ENCODE data around the gene UBE2E2. TPM values are rescaled to one million over a fixed set of nuclear protein-coding genes. Genes with fewer than 3 reads are reported as not detected.

The UBE2E2 gene
- total and polyA plus RNA-seq, 7 experiments from 2014 or later = 2.4 to 28.8 (median 15.3) TPM

DNA sequence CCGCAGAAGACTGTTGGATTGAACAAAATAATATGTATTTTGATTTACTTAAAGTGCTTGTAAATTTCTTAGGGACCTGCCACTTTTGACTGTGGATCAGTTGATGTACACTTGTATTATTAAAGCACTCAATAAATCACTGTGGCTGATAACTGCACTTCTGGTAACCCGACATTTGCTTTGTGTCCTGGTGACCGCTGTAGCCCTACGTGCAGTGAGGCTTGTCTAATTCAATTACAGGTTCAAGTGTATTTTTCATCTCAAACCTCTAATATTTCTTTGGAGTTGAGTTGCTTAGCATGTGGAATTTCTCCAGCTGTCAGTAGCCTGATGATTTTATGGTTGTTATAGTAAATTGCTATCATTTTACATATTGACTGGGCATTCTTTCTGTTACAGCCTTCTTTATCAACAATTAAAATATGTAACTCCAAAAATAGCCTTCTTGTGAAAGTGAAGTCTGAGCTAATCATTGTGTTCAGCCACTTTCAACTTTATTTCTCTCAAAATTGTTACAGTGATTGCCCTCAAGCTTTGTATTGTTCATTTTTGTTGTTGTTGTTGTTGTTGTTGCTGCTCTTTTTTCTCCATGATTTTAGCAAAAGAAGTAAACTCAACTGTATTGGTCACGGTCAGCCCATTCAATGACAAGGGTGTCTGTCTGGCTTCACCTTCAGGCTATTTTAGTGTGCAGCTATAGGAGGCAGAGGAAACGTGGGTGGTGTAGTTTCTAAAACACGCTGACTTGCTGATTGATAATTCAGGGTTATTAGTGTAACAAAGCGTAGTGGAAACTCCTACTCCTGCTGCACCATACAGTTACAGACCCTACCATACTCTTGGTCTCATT, 387.5 kb downstream of the UBE2E2 start:
- Mint-ChIP-seq H3K27ac (no peak overlapping the region), H3K4me1 (peaks cover 0 to 2% (median 0%) of the 10 kb centered on the region in 7 donors), H3K9me3 (peaks cover 0 to 4% (median 0%) of the 10 kb centered on the region in 11 donors), H3K36me3 (peaks cover 0 to 23% (median 19%) of the 10 kb centered on the region in 5 donors), H3K4me3 (no peak overlapping the region), H3K27me3 (no peaks in the 10 kb centered on the region)
- intact Hi-C loops (cut with micrococcal nuclease) = no loop called here
- Histone ChIP-seq H3K4me3 (ENCODE audit: low read length) (no peak overlapping the region), H3K9me3 (ENCODE audit: control insufficient read depth in 2 of 3, low read length in 3 of 3) (no peaks in the 10 kb centered on the region), H3K27ac (ENCODE audit: low read depth, low read length) (no peak overlapping the region), H3K27me3 (ENCODE audit: control insufficient read depth in 2 of 2, insufficient read depth in 2 of 2, low read length in 2 of 2) (no peaks in the 10 kb centered on the region), H3K36me3 (ENCODE audit: control insufficient read depth in 2 of 3, insufficient read depth in 3 of 3, low read length in 3 of 3) (no peaks in the 10 kb centered on the region), H3K4me1 (ENCODE audit: control insufficient read depth in 2 of 2, insufficient read depth in 2 of 2, low read length in 2 of 2) (no peaks in the 10 kb centered on the region)
- ATAC-seq = no peak
- CTCF ChIA-PET = no interaction called here
- POLR2A ChIA-PET = no interaction called here
- DNase-seq = no peak

DNA sequence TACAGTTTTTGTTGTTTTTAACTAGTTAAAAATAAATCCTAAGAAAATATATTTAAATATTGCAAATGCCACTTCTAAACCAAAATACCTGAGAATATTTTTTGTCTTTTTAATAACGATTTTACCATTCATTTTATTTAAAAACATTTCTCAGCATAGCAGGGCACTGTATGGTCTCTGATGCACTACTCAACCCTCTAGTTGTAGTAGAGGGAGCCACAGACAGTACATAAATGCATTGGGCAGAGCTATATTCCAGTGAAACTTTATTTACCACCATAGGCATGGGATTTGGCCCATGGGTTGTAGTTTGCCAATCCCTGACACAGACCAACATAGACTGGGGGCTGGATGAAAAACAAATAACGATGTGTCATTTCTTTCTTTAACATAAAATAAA, 388.2 kb downstream of the UBE2E2 start:
- Mint-ChIP-seq H3K9me3 (peaks cover 0 to 8% (median 2%) of the 10 kb centered on the region in 11 donors), H3K4me3 (no peak overlapping the region), H3K36me3 (peaks cover 0 to 30% (median 25%) of the 10 kb centered on the region in 5 donors), H3K4me1 (peaks cover 0 to 2% (median 0%) of the 10 kb centered on the region in 7 donors), H3K27me3 (no peaks in the 10 kb centered on the region), H3K27ac (no peak overlapping the region)
- Histone ChIP-seq H3K9me3 (ENCODE audit: control insufficient read depth in 2 of 3, low read length in 3 of 3) (no peaks in the 10 kb centered on the region), H3K4me3 (ENCODE audit: low read length) (no peak overlapping the region), H3K36me3 (ENCODE audit: control insufficient read depth in 2 of 3, insufficient read depth in 3 of 3, low read length in 3 of 3) (no peaks in the 10 kb centered on the region), H3K27me3 (ENCODE audit: control insufficient read depth in 2 of 2, insufficient read depth in 2 of 2, low read length in 2 of 2) (no peaks in the 10 kb centered on the region), H3K27ac (ENCODE audit: low read depth, low read length) (no peak overlapping the region), H3K4me1 (ENCODE audit: control insufficient read depth in 2 of 2, insufficient read depth in 2 of 2, low read length in 2 of 2) (no peaks in the 10 kb centered on the region)
- DNase-seq (no peak), ATAC-seq (no peak)
- CTCF ChIA-PET = no interaction called here
- intact Hi-C loops (cut with micrococcal nuclease) = no loop called here
- POLR2A ChIA-PET = no interaction called here

DNA sequence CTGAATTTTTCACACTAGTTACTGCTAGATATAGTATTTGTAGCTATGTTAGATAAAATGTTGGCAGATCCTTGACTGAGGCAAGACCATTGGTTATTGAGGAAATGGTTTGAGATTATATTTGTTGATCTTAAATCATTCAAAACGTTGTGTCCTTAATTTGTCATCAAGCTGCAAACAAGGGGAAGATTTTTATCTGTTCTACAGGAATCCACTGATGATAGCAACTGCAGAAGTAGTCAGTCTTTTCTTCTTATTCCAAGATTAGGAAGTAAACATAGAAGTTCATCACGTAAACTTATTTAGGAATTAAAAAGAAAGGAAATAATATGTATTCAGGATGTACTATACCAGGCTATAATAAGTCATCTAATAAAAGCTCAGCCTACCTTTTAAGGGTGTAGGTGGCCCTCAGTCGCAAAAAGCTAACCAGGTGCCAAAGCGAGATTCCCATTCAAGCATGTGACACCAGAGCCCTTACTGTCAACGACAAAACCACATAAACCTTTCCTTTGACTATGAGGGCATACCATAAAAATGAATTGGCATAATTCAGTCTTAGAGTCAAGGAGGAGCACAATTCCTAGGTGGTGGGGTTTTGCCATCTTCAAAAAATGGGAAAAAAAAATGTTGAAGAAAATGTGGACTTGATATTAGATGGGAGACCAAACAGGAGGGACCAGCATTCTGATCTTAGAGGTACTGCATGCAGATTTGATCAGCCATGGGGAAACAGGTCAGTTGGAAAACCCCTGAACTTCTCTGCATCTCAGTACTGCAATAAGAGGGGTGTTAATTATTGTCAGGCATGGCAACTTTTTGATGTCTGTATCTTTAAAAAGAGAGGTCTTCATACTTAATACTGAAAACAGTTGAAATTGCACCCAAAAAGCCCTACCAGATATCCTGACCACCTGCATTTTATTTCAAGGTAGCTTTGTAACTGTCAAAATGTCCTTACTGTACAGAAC, 390.1 kb downstream of the UBE2E2 start:
- no peaks in the 10 kb centered on the region for H3K4me1 Mint-ChIP-seq
- ChIA-PET CTCF (no interaction called here), POLR2A (no interaction called here)
- peaks cover 0 to 36% (median 30%) of the 10 kb centered on the region in 5 donors for H3K36me3 Mint-ChIP-seq
- no peak overlapping the region for H3K27ac Mint-ChIP-seq
- ATAC-seq (no peak), DNase-seq (no peak)
- H3K27me3 ChIP-seq (ENCODE audit: control insufficient read depth in 2 of 2, insufficient read depth in 2 of 2, low read length in 2 of 2) = no peaks in the 10 kb centered on the region
- intact Hi-C loops (cut with micrococcal nuclease) = no loop called here
- peaks cover 0 to 15% (median 7%) of the 10 kb centered on the region in 11 donors for H3K9me3 Mint-ChIP-seq
- H3K4me3 Mint-ChIP-seq = no peak overlapping the region
- H3K27me3 Mint-ChIP-seq = no peaks in the 10 kb centered on the region
- H3K4me1 ChIP-seq (ENCODE audit: control insufficient read depth in 2 of 2, insufficient read depth in 2 of 2, low read length in 2 of 2) = no peaks in the 10 kb centered on the region
- H3K27ac ChIP-seq (ENCODE audit: low read depth, low read length) = no peak overlapping the region
- H3K9me3 ChIP-seq (ENCODE audit: control insufficient read depth in 2 of 3, low read length in 3 of 3) = no peaks in the 10 kb centered on the region
- H3K36me3 ChIP-seq (ENCODE audit: control insufficient read depth in 2 of 3, insufficient read depth in 3 of 3, low read length in 3 of 3) = no peaks in the 10 kb centered on the region
- H3K4me3 ChIP-seq (ENCODE audit: low read length) = no peak overlapping the region

DNA sequence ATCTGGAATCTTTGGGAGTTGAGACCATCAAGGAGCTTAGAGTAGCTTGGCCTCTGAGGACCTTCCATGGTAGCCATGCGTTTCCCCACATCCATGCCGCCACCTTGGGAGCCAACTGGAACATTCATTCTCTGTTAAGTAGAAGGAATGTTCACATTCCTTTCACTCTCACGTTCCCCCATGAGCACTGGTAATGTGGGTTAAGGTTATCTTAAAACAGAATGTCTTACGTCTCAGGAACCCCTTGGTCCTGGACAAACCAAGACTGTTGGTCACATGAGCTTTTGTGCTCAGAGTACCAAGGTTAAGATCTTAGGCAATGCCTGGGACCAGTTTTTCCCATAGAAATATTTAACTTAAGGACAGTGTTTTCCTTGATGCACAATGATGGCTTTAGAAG, 390.9 kb downstream of the UBE2E2 start:
- H3K27me3 ChIP-seq (ENCODE audit: control insufficient read depth in 2 of 2, insufficient read depth in 2 of 2, low read length in 2 of 2) = no peaks in the 10 kb centered on the region
- CTCF ChIA-PET = no interaction called here
- H3K27me3 Mint-ChIP-seq = no peaks in the 10 kb centered on the region

DNA sequence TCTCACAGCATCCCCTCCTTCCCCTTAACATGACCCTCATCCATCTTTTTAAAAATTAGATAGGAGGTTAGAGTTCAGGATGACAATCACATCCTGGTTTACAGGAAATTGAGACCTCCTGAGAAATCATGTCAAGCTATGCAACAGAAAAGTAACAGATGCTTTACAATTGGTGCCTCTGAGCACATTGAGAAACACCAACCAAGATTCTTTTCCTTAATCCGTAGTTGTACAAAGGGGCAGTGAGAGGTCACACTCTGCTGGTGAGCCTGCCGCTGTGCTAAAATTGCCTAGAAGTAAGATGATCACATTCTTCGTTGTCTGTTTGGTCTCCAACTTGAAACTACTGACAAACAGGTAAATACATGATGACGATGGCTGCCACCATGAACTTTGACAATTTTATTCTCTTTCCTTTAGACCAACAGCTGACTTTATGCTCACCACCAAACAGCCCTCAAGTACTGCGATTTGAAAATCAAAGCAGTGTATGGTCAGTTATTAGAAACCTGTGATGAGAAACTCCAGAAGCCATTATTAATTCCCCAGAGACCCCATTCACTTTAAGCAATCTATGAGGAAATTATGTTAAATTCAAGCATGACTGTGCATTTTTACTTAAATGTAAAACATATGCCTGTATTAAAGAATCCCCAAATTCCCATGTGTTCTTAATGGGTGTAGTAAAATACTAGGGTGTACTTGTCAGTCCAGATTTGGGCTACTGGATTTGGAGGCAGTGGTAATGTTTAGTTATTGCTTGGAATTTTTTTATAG, 392.0 kb downstream of the UBE2E2 start:
- H3K9me3 Mint-ChIP-seq = peaks cover 0 to 15% (median 7%) of the 10 kb centered on the region in 11 donors
- intact Hi-C loops (cut with micrococcal nuclease) = no loop called here

More for the DNA sequence above, 390.9 kb downstream of the UBE2E2 start:
- Mint-ChIP-seq H3K27ac (no peak overlapping the region), H3K9me3 (peaks cover 0 to 15% (median 7%) of the 10 kb centered on the region in 11 donors), H3K4me3 (no peak overlapping the region), H3K4me1 (no peaks in the 10 kb centered on the region), H3K36me3 (peaks cover 0 to 34% (median 30%) of the 10 kb centered on the region in 5 donors)
- POLR2A ChIA-PET = no interaction called here
- Histone ChIP-seq H3K27ac (ENCODE audit: low read depth, low read length) (no peak overlapping the region), H3K9me3 (ENCODE audit: control insufficient read depth in 2 of 3, low read length in 3 of 3) (no peaks in the 10 kb centered on the region), H3K36me3 (ENCODE audit: control insufficient read depth in 2 of 3, insufficient read depth in 3 of 3, low read length in 3 of 3) (no peaks in the 10 kb centered on the region), H3K4me3 (ENCODE audit: low read length) (no peak overlapping the region), H3K4me1 (ENCODE audit: control insufficient read depth in 2 of 2, insufficient read depth in 2 of 2, low read length in 2 of 2) (no peaks in the 10 kb centered on the region)
- DNase-seq (no peak), ATAC-seq (no peak)
- intact Hi-C loops (cut with micrococcal nuclease) = no loop called here

DNA sequence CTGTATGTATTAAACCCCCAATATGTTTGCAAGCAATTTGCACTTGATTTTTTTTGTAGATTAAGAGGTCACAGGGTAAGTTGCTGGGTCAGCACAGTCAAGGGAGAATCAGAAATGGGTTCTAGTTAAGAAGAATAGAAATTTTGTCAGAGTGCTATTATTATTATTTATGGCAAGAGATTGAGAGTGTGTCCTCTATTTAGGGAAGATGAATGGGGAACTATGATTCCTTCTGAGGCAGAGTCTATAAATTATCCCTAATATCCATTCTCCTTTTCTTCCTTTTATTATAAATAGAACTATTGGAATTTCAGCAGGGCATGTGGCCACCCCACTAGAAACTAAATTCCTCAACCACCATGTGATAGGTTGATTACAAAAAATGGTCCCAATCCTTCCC, 392.7 kb downstream of the UBE2E2 start:
- H3K27ac ChIP-seq (ENCODE audit: low read depth, low read length) = no peak overlapping the region
- ATAC-seq = no peak
- intact Hi-C loops (cut with micrococcal nuclease) = no loop called here
- H3K9me3 ChIP-seq (ENCODE audit: control insufficient read depth in 2 of 3, low read length in 3 of 3) = no peaks in the 10 kb centered on the region
- H3K4me1 Mint-ChIP-seq = no peaks in the 10 kb centered on the region
- peaks cover 0 to 23% (median 21%) of the 10 kb centered on the region in 5 donors for H3K36me3 Mint-ChIP-seq
- ChIA-PET POLR2A (no interaction called here), CTCF (no interaction called here)
- H3K36me3 ChIP-seq (ENCODE audit: control insufficient read depth in 2 of 3, insufficient read depth in 3 of 3, low read length in 3 of 3) = no peaks in the 10 kb centered on the region
- peaks cover 0 to under 1% of the 10 kb centered on the region in 2 donors for H3K27me3 ChIP-seq (ENCODE audit: control insufficient read depth in 2 of 2, insufficient read depth in 2 of 2, low read length in 2 of 2)
- peaks cover 0 to 15% (median 7%) of the 10 kb centered on the region in 11 donors for H3K9me3 Mint-ChIP-seq
- H3K4me3 ChIP-seq (ENCODE audit: low read length) = no peak overlapping the region
- H3K4me1 ChIP-seq (ENCODE audit: control insufficient read depth in 2 of 2, insufficient read depth in 2 of 2, low read length in 2 of 2) = no peaks in the 10 kb centered on the region
- no peak overlapping the region for H3K4me3 Mint-ChIP-seq
- no peak overlapping the region for H3K27ac Mint-ChIP-seq
- DNase-seq = no peak
- no peaks in the 10 kb centered on the region for H3K27me3 Mint-ChIP-seq

More for the DNA sequence above, 392.0 kb downstream of the UBE2E2 start:
- no peaks in the 10 kb centered on the region for H3K27me3 ChIP-seq (ENCODE audit: control insufficient read depth in 2 of 2, insufficient read depth in 2 of 2, low read length in 2 of 2)
- H3K4me3 ChIP-seq (ENCODE audit: low read length) = no peak overlapping the region
- ATAC-seq = no peak
- DNase-seq = no peak
- no peak overlapping the region for H3K27ac Mint-ChIP-seq
- H3K36me3 Mint-ChIP-seq = peaks cover 0 to 24% (median 23%) of the 10 kb centered on the region in 5 donors
- H3K27ac ChIP-seq (ENCODE audit: low read depth, low read length) = no peak overlapping the region
- H3K4me1 Mint-ChIP-seq = no peaks in the 10 kb centered on the region
- H3K4me3 Mint-ChIP-seq = no peak overlapping the region
- H3K36me3 ChIP-seq (ENCODE audit: control insufficient read depth in 2 of 3, insufficient read depth in 3 of 3, low read length in 3 of 3) = no peaks in the 10 kb centered on the region
- POLR2A ChIA-PET = no interaction called here
- no peaks in the 10 kb centered on the region for H3K9me3 ChIP-seq (ENCODE audit: control insufficient read depth in 2 of 3, low read length in 3 of 3)
- no peaks in the 10 kb centered on the region for H3K27me3 Mint-ChIP-seq
- H3K4me1 ChIP-seq (ENCODE audit: control insufficient read depth in 2 of 2, insufficient read depth in 2 of 2, low read length in 2 of 2) = no peaks in the 10 kb centered on the region
- CTCF ChIA-PET = no interaction called here
